Spinal cord (tissue), 10 donors: ENCODE results near the gene GOLGA6A. TPM values are rescaled to one million over a fixed set of nuclear protein-coding genes. Genes with fewer than 3 reads are reported as not detected.
A peak's percentile ranks its signal among the peaks of the same experiment; 100 is the strongest.
"Not testable (repeated sequence)": the region's sequence is repeated elsewhere in the genome, so short reads cannot be mapped to it uniquely, and the experiment has no call there.

Experiments used
- DNase-seq, 6 donors: peaks; one replicate each; pipeline versions ENCODE4 v3.0.0 to v3.0.0-alpha.2; 2013 to 2015; ENCODE audit warnings: low spot score in 6 of 6, low read depth in 4 of 6
- H3K27ac ChIP-seq: one replicate; pipeline ENCODE4 v1.5.1; 2013; ENCODE audit warnings: low read depth, low read length, control low read depth
- H3K27me3 ChIP-seq: one replicate; pipeline ENCODE4 v1.6.1; 2013; ENCODE audit warnings: low read length; ENCODE audit not compliant: control insufficient read depth, insufficient read depth
- H3K36me3 ChIP-seq: one replicate; pipeline ENCODE4 v1.6.1; 2013; ENCODE audit warnings: low read length; ENCODE audit not compliant: control insufficient read depth, insufficient read depth
- H3K4me1 ChIP-seq: one replicate; pipeline ENCODE4 v1.6.1; 2013; ENCODE audit warnings: low read length; ENCODE audit not compliant: control insufficient read depth, insufficient read depth
- H3K4me3 ChIP-seq: one replicate; pipeline ENCODE4 v1.5.1; 2013; ENCODE audit warnings: low read depth, low read length, control low read depth
- H3K9me3 ChIP-seq: one replicate; pipeline ENCODE4 v1.6.1; 2013; ENCODE audit warnings: low read length; ENCODE audit not compliant: control insufficient read depth, insufficient read depth
- WGBS: methylation state at CpG from one replicate; pipeline ENCODE4 v1.1.5; 2013; ENCODE audit warnings: missing lambda C conversion rate; ENCODE audit not compliant: insufficient coverage; 5-methylcytosine and 5-hydroxymethylcytosine counted together
- polyA plus RNA-seq, 2 donors: library from polyadenylated mRNA; unstranded; fragments of 120-200 nt; gene quantifications; one replicate each; pipeline ENCODE4 v1.2.1, GENCODE V29; 2013; ENCODE audit not compliant: insufficient read length in 2 of 2
- total RNA-seq, 2 donors: library from RNA; depleted of rRNA in 1 of 2; stranded (reverse); fragments of 120-200 nt in 1 of 2; fragments of >200 nt in 1 of 2; gene quantifications; one replicate each; pipeline versions ENCODE4 v1.2.3 to v1.2.4, GENCODE V29; 2013 to 2014
- donor health status: healthy.

GOLGA6A gene
- total and polyA plus RNA-seq, 4 donors = 0.21 to 0.59 (median 0.28) TPM; not detected in 1

- H3K4me1 ChIP-seq, H3K9me3 ChIP-seq, H3K27me3 ChIP-seq, DNase-seq, H3K4me3 ChIP-seq, H3K36me3 ChIP-seq, H3K27ac ChIP-seq: not testable (repeated sequence)
- 67% methylated on average over 1 of the region's 5 CpGs for WGBS
These were observed 26.0 kb downstream of the GOLGA6A start for GRCh38 chr15:74056330-74056729.

- H3K4me1 ChIP-seq = peaks cover 3% of the 10 kb centered on the region
- DNase-seq = no peak
- H3K27ac ChIP-seq = no peak overlapping the region
- WGBS = 100% methylated on average over 1 of the region's 2 CpGs
- H3K27me3 ChIP-seq = peaks cover 5% of the 10 kb centered on the region
- H3K36me3 ChIP-seq = no peaks in the 10 kb centered on the region
- H3K9me3 ChIP-seq = no peaks in the 10 kb centered on the region
- H3K4me3 ChIP-seq = no peak overlapping the region
These were observed 26.5 kb downstream of the GOLGA6A start for GRCh38 chr15:74055804-74056203.

- H3K27me3 ChIP-seq = peaks cover 5% of the 10 kb centered on the region
- peak; percentile 19 to 87 (median 36) for DNase-seq
- no peaks in the 10 kb centered on the region for H3K9me3 ChIP-seq
- H3K36me3 ChIP-seq = no peaks in the 10 kb centered on the region
- H3K27ac ChIP-seq = no peak overlapping the region
- H3K4me3 ChIP-seq = no peak overlapping the region
- WGBS = 17% methylated on average over 8 of the region's 17 CpGs
- peaks cover 3% of the 10 kb centered on the region for H3K4me1 ChIP-seq
These were observed 28.3 kb downstream of the GOLGA6A start for GRCh38 chr15:74053941-74054529.

- DNase-seq = no peak
- no peaks in the 10 kb centered on the region for H3K9me3 ChIP-seq
- H3K27me3 ChIP-seq = peaks cover 5% of the 10 kb centered on the region
- H3K27ac ChIP-seq = no peak overlapping the region
- H3K4me1 ChIP-seq = peaks cover 3% of the 10 kb centered on the region
- 86% methylated on average over 8 of the region's 15 CpGs for WGBS
- no peaks in the 10 kb centered on the region for H3K36me3 ChIP-seq
- no peak overlapping the region for H3K4me3 ChIP-seq
These were observed 28.8 kb downstream of the GOLGA6A start for GRCh38 chr15:74053517-74053916.

- 91% methylated on average over 30 of the region's 42 CpGs for WGBS
- not testable (repeated sequence) for H3K27ac ChIP-seq, H3K4me3 ChIP-seq, H3K27me3 ChIP-seq, H3K36me3 ChIP-seq, H3K4me1 ChIP-seq, DNase-seq, H3K9me3 ChIP-seq
These were observed 29.8 kb downstream of the GOLGA6A start for GRCh38 chr15:74052271-74053260.

GRCh38 chr15:74050556-74051234 is 31.7 kb downstream of the GOLGA6A start:
- Histone ChIP-seq H3K36me3 (peaks cover 3% of the 10 kb centered on the region), H3K9me3 (no peaks in the 10 kb centered on the region), H3K27me3 (peaks cover 5% of the 10 kb centered on the region), H3K4me3 (no peak overlapping the region), H3K4me1 (peaks cover 9% of the 10 kb centered on the region), H3K27ac (no peak overlapping the region)
- DNase-seq = no peak
- 84% methylated on average over 4 of the region's 8 CpGs for WGBS

- H3K4me1 ChIP-seq = peaks cover 9% of the 10 kb centered on the region
- peak in 1 of 6 donors; percentile 24 for DNase-seq
- no peak overlapping the region for H3K4me3 ChIP-seq
- H3K36me3 ChIP-seq = peaks cover 8% of the 10 kb centered on the region
- no peaks in the 10 kb centered on the region for H3K9me3 ChIP-seq
- 47% methylated on average over 4 of the region's 5 CpGs for WGBS
- H3K27ac ChIP-seq = no peak overlapping the region
- peaks cover 5% of the 10 kb centered on the region for H3K27me3 ChIP-seq
These were observed 32.2 kb downstream of the GOLGA6A start for GRCh38 chr15:74050127-74050526.

- H3K9me3 ChIP-seq = no peaks in the 10 kb centered on the region
- DNase-seq = no peak
- peaks cover 6% of the 10 kb centered on the region for H3K4me1 ChIP-seq
- peaks cover 34% of the 10 kb centered on the region for H3K36me3 ChIP-seq
- 78% methylated on average over 7 of the region's 7 CpGs for WGBS
- H3K27me3 ChIP-seq = no peaks in the 10 kb centered on the region
- no peak overlapping the region for H3K4me3 ChIP-seq
- no peak overlapping the region for H3K27ac ChIP-seq
These were observed 36.1 kb downstream of the GOLGA6A start for GRCh38 chr15:74046275-74046674.

GRCh38 chr15:74045636-74046274 is 36.6 kb downstream of the GOLGA6A start:
- Histone ChIP-seq H3K4me1 (peaks cover 8% of the 10 kb centered on the region), H3K36me3 (peaks cover 38% of the 10 kb centered on the region)
- 80% methylated on average over 7 of the region's 7 CpGs for WGBS

More at GRCh38 chr15:74045636-74046274, 36.6 kb downstream of the GOLGA6A start:
- H3K9me3 ChIP-seq = no peaks in the 10 kb centered on the region
- no peak overlapping the region for H3K27ac ChIP-seq
- no peak for DNase-seq
- no peak overlapping the region for H3K4me3 ChIP-seq
- H3K27me3 ChIP-seq = no peaks in the 10 kb centered on the region
